HG03520 (cell line): ENCODE results near the gene PLAGL2.
"Not testable (repeated sequence)": the region's sequence is repeated elsewhere in the genome, so short reads cannot be mapped to it uniquely, and the experiment has no call there.

Source experiments
- ATAC-seq: cut with Tn5 transposase; IDR thresholded peaks from one replicate; pipeline ENCODE4 v1.9.1; 2021; ENCODE audit warnings: mild to moderate bottlenecking, moderate library complexity; ENCODE audit not compliant: unreplicated experiment

Gene PLAGL2

GRCh38 chr20:32205110-32205842 lies 2.3 kb downstream of the PLAGL2 start:
- ATAC-seq, result no peak

GRCh38 chr20:32204205-32205109 lies 3.1 kb downstream of the PLAGL2 start:
- no peak for ATAC-seq

GRCh38 chr20:32203356-32204204 lies 4.0 kb downstream of the PLAGL2 start:
- ATAC-seq, result no peak

GRCh38 chr20:32201977-32202363 lies 5.6 kb downstream of the PLAGL2 start:
- ATAC-seq, result no peak

- ATAC-seq, result no peak
These were observed 6.1 kb downstream of the PLAGL2 start for GRCh38 chr20:32201296-32201976.

- ATAC-seq, result no peak
These were observed 8.5 kb downstream of the PLAGL2 start for GRCh38 chr20:32199006-32199405.

GRCh38 chr20:32197136-32197535 lies 10.4 kb downstream of the PLAGL2 start:
- ATAC-seq, result not testable (repeated sequence)

GRCh38 chr20:32196613-32197012 lies 10.9 kb downstream of the PLAGL2 start:
- ATAC-seq, result not testable (repeated sequence)

GRCh38 chr20:32195581-32195980 lies 12.0 kb downstream of the PLAGL2 start:
- ATAC-seq, result no peak

- no peak for ATAC-seq
These were observed 13.5 kb downstream of the PLAGL2 start for GRCh38 chr20:32193996-32194395.

GRCh38 chr20:32193336-32193735 lies 14.2 kb downstream of the PLAGL2 start:
- ATAC-seq, result not testable (repeated sequence)

- ATAC-seq, result no peak
These were observed 14.8 kb downstream of the PLAGL2 start for GRCh38 chr20:32192698-32193097.

- ATAC-seq, result no peak
These were observed 15.7 kb downstream of the PLAGL2 start for GRCh38 chr20:32191873-32192272.

GRCh38 chr20:32191422-32191821 lies 16.1 kb downstream of the PLAGL2 start:
- ATAC-seq, result no peak

- ATAC-seq, result no peak
These were observed 16.7 kb downstream of the PLAGL2 start for GRCh38 chr20:32190616-32191415.

- no peak for ATAC-seq
These were observed 17.6 kb downstream of the PLAGL2 start for GRCh38 chr20:32189691-32190615.

GRCh38 chr20:32189123-32189410 lies 18.5 kb downstream of the PLAGL2 start:
- ATAC-seq, result no peak

- no peak for ATAC-seq
These were observed 19.0 kb downstream of the PLAGL2 start for GRCh38 chr20:32188376-32189122.
